ENCODE results near the gene ZC3H12D. TPM values are rescaled to one million over a fixed set of nuclear protein-coding genes. Genes with fewer than 3 reads are reported as not detected.
"Not testable (repeated sequence)": the region's sequence is repeated elsewhere in the genome, so short reads cannot be mapped to it uniquely, and the experiment has no call there.

The ZC3H12D gene
- total RNA-seq, 2 experiments from 2014 or later, result 72.2 to 89.9 TPM

- H3K27ac Mint-ChIP-seq, result peak overlapping the region; percentile 82
Measured at GRCh38 chr6:149500096-149500495, 15.3 kb upstream of the ZC3H12D start.

GRCh38 chr6:149499066-149499465 lies 14.3 kb upstream of the ZC3H12D start:
- intact Hi-C loops (cut with DNase I, micrococcal nuclease), result loop anchor here (5.0 to 10.0 kb wide), 5 partner anchors 162 to 734 kb away; no protein-coding TSS in a partner anchor
- H3K4me1 Mint-ChIP-seq, result peaks cover 85% of the 10 kb centered on the region
- POLR2A ChIA-PET, result no interaction called here
- H3K27me3 Mint-ChIP-seq, result no peaks in the 10 kb centered on the region
- H3K36me3 Mint-ChIP-seq (ENCODE audit: low read depth), result peaks cover 25% of the 10 kb centered on the region
- peak overlapping the region; percentile 76 for H3K27ac Mint-ChIP-seq
- CTCF ChIA-PET, result interaction anchor here (0.6 to 1.9 kb wide), 5 partner anchors 11 to 466 kb away, joined by 3 to 13 read pairs (median 10); partner anchors contain the start of gene ZC3H12D
- ATAC-seq (no peak), DNase-seq (no peak)
- H3K4me3 Mint-ChIP-seq, result no peak overlapping the region
- no peaks in the 10 kb centered on the region for H3K9me3 Mint-ChIP-seq (ENCODE audit: low read depth)

More at GRCh38 chr6:149500096-149500495, 15.3 kb upstream of the ZC3H12D start:
- no peak for DNase-seq
- peaks cover 29% of the 10 kb centered on the region for H3K36me3 Mint-ChIP-seq (ENCODE audit: low read depth)
- peaks cover 79% of the 10 kb centered on the region for H3K4me1 Mint-ChIP-seq
- CTCF ChIA-PET, result interaction anchor here (0.8 to 1.9 kb wide), 3 partner anchors 13 to 17 kb away, joined by 3 to 10 read pairs (median 3); no protein-coding TSS in a partner anchor
- H3K4me3 Mint-ChIP-seq, result no peak overlapping the region
- POLR2A ChIA-PET, result interaction anchor here (0.8 to 1.2 kb wide), 2 partner anchors 11 to 15 kb away, joined by 3 read pairs; partner anchors contain the start of gene ZC3H12D
- peak; percentile 37 for ATAC-seq
- no peaks in the 10 kb centered on the region for H3K27me3 Mint-ChIP-seq
- no peaks in the 10 kb centered on the region for H3K9me3 Mint-ChIP-seq (ENCODE audit: low read depth)
- intact Hi-C loops (cut with DNase I, micrococcal nuclease), result loop anchor here in 1 of 2 experiments (10.0 kb wide), 1 partner anchor 285 kb away; no protein-coding TSS in a partner anchor

- H3K36me3 Mint-ChIP-seq (ENCODE audit: low read depth), result peaks cover 24% of the 10 kb centered on the region
- intact Hi-C loops (cut with DNase I, micrococcal nuclease), result loop anchor here (5.0 to 10.0 kb wide), 5 partner anchors 160 to 733 kb away; no protein-coding TSS in a partner anchor
- DNase-seq, result no peak
- POLR2A ChIA-PET, result no interaction called here
- peak overlapping the region; percentile 57 for H3K4me3 Mint-ChIP-seq
- H3K4me1 Mint-ChIP-seq, result peaks cover 91% of the 10 kb centered on the region
- H3K9me3 Mint-ChIP-seq (ENCODE audit: low read depth), result no peaks in the 10 kb centered on the region
- H3K27ac Mint-ChIP-seq, result peak overlapping the region; percentile 92
- CTCF ChIA-PET, result interaction anchor here (1.4 to 2.8 kb wide), 3 partner anchors 9 to 65 kb away, joined by 6 to 32 read pairs (median 9); no protein-coding TSS in a partner anchor
- no peak for ATAC-seq
- H3K27me3 Mint-ChIP-seq, result no peaks in the 10 kb centered on the region
Measured at GRCh38 chr6:149497365-149497764, 12.6 kb upstream of the ZC3H12D start.

GRCh38 chr6:149496597-149496996 lies 11.8 kb upstream of the ZC3H12D start:
- ChIA-PET POLR2A (interaction anchor here (0.6 to 2.1 kb wide), 4 partner anchors 11 to 357 kb away, joined by 3 to 14 read pairs (median 4); no protein-coding TSS in a partner anchor), CTCF (interaction anchor here (1.3 to 2.8 kb wide), 5 partner anchors 9 to 65 kb away, joined by 3 to 32 read pairs (median 9); no protein-coding TSS in a partner anchor)
- peak; percentile 52 for DNase-seq

GRCh38 chr6:149495349-149496016 lies 10.7 kb upstream of the ZC3H12D start:
- H3K27ac Mint-ChIP-seq, result peak overlapping the region; percentile 92

More at GRCh38 chr6:149496597-149496996, 11.8 kb upstream of the ZC3H12D start:
- H3K27ac Mint-ChIP-seq, result peak overlapping the region; percentile 92
- intact Hi-C loops (cut with DNase I, micrococcal nuclease), result loop anchor here (5.0 to 10.0 kb wide), 5 partner anchors 159 to 732 kb away; no protein-coding TSS in a partner anchor
- peak overlapping the region; percentile 57 for H3K4me3 Mint-ChIP-seq
- H3K9me3 Mint-ChIP-seq (ENCODE audit: low read depth); H3K27me3 Mint-ChIP-seq: not testable (repeated sequence)
- peaks cover 89% of the 10 kb centered on the region for H3K4me1 Mint-ChIP-seq
- H3K36me3 Mint-ChIP-seq (ENCODE audit: low read depth), result peaks cover 22% of the 10 kb centered on the region
- peak; percentile 47 for ATAC-seq

GRCh38 chr6:149494810-149495209 lies 10.0 kb upstream of the ZC3H12D start:
- POLR2A ChIA-PET, result interaction anchor here (0.6 to 2.1 kb wide), 7 partner anchors 9 to 342 kb away, joined by 3 to 14 read pairs (median 3); partner anchors contain the start of gene TAB2
- not testable (repeated sequence) for H3K9me3 Mint-ChIP-seq (ENCODE audit: low read depth); H3K27me3 Mint-ChIP-seq
- CTCF ChIA-PET, result interaction anchor here (0.8 to 2.8 kb wide), 12 partner anchors 8 to 462 kb away, joined by 3 to 32 read pairs (median 4); no protein-coding TSS in a partner anchor
- peaks cover 12% of the 10 kb centered on the region for H3K36me3 Mint-ChIP-seq (ENCODE audit: low read depth)
- peak; percentile 85 for ATAC-seq
- peak; percentile 76 for DNase-seq
- peak overlapping the region; percentile 57 for H3K4me3 Mint-ChIP-seq
- H3K27ac Mint-ChIP-seq, result peak overlapping the region; percentile 92
- intact Hi-C loops (cut with DNase I, micrococcal nuclease), result loop anchor here (1.0 to 10.0 kb wide), 9 partner anchors 10 to 730 kb away; partner anchors contain the start of gene ZC3H12D (in 2 of the 2)
- peaks cover 86% of the 10 kb centered on the region for H3K4me1 Mint-ChIP-seq

More at GRCh38 chr6:149495349-149496016, 10.7 kb upstream of the ZC3H12D start:
- ChIA-PET POLR2A (interaction anchor here (0.6 to 2.1 kb wide), 8 partner anchors 8 to 355 kb away, joined by 3 to 14 read pairs (median 3); partner anchors contain the start of gene TAB2), CTCF (interaction anchor here (0.8 to 2.8 kb wide), 13 partner anchors 7 to 463 kb away, joined by 3 to 32 read pairs (median 4); no protein-coding TSS in a partner anchor)
- ATAC-seq (peak; percentile 24), DNase-seq (peak; percentile 35)
- Mint-ChIP-seq H3K36me3 (ENCODE audit: low read depth) (peaks cover 18% of the 10 kb centered on the region), H3K4me1 (peaks cover 89% of the 10 kb centered on the region), H3K4me3 (peak overlapping the region; percentile 57)
- intact Hi-C loops (cut with DNase I, micrococcal nuclease), result loop anchor here (1.0 to 10.0 kb wide), 9 partner anchors 10 to 731 kb away; partner anchors contain the start of gene ZC3H12D (in 1 of the 2)
- H3K9me3 Mint-ChIP-seq (ENCODE audit: low read depth); H3K27me3 Mint-ChIP-seq: not testable (repeated sequence)

GRCh38 chr6:149493761-149494320 lies 9.0 kb upstream of the ZC3H12D start:
- H3K27ac Mint-ChIP-seq, result peak overlapping the region; percentile 92
- H3K9me3 Mint-ChIP-seq (ENCODE audit: low read depth), result no peaks in the 10 kb centered on the region
- DNase-seq, result no peak
- ChIA-PET POLR2A (interaction anchor here (0.7 to 0.8 kb wide), 2 partner anchors 10 to 11 kb away, joined by 6 to 11 read pairs; no protein-coding TSS in a partner anchor), CTCF (interaction anchor here (1.1 to 1.7 kb wide), 3 partner anchors 9 to 17 kb away, joined by 4 to 5 read pairs (median 5); no protein-coding TSS in a partner anchor)
- H3K27me3 Mint-ChIP-seq, result no peaks in the 10 kb centered on the region
- no peak overlapping the region for H3K4me3 Mint-ChIP-seq
- intact Hi-C loops (cut with DNase I, micrococcal nuclease), result loop anchor here (1.0 to 10.0 kb wide), 5 partner anchors 9 to 729 kb away; partner anchors contain the start of gene ZC3H12D (in 1 of the 2)
- peaks cover 88% of the 10 kb centered on the region for H3K4me1 Mint-ChIP-seq
- H3K36me3 Mint-ChIP-seq (ENCODE audit: low read depth), result peaks cover 12% of the 10 kb centered on the region
- no peak for ATAC-seq

GRCh38 chr6:149492798-149493343 lies 8.1 kb upstream of the ZC3H12D start:
- peaks cover 10% of the 10 kb centered on the region for H3K36me3 Mint-ChIP-seq (ENCODE audit: low read depth)
- H3K4me1 Mint-ChIP-seq, result peaks cover 88% of the 10 kb centered on the region
- CTCF ChIA-PET, result interaction anchor here (0.6 to 1.7 kb wide), 3 partner anchors 16 to 25 kb away, joined by 3 to 4 read pairs (median 3); no protein-coding TSS in a partner anchor
- intact Hi-C loops (cut with DNase I, micrococcal nuclease), result loop anchor here (10.0 kb wide), 3 partner anchors 348 to 728 kb away; no protein-coding TSS in a partner anchor
- peak; percentile 1 for ATAC-seq
- H3K4me3 Mint-ChIP-seq, result no peak overlapping the region
- DNase-seq, result no peak
- H3K27me3 Mint-ChIP-seq, result no peaks in the 10 kb centered on the region
- peak overlapping the region; percentile 92 for H3K27ac Mint-ChIP-seq
- H3K9me3 Mint-ChIP-seq (ENCODE audit: low read depth), result no peaks in the 10 kb centered on the region
- POLR2A ChIA-PET, result no interaction called here

GRCh38 chr6:149489967-149490366 lies 5.2 kb upstream of the ZC3H12D start:
- CTCF ChIA-PET, result interaction anchor here (1.3 to 2.3 kb wide), 2 partner anchors 20 to 27 kb away, joined by 5 to 19 read pairs; no protein-coding TSS in a partner anchor
- Mint-ChIP-seq H3K36me3 (ENCODE audit: low read depth) (peaks cover 2% of the 10 kb centered on the region), H3K27me3 (no peaks in the 10 kb centered on the region), H3K27ac (no peak overlapping the region), H3K4me3 (no peak overlapping the region), H3K9me3 (ENCODE audit: low read depth) (no peaks in the 10 kb centered on the region), H3K4me1 (peaks cover 73% of the 10 kb centered on the region)
- POLR2A ChIA-PET, result no interaction called here
- intact Hi-C loops (cut with DNase I, micrococcal nuclease), result loop anchor here (10.0 kb wide), 3 partner anchors 345 to 725 kb away; no protein-coding TSS in a partner anchor
- ATAC-seq (no peak), DNase-seq (no peak)

- no peak overlapping the region for H3K4me3 Mint-ChIP-seq
- H3K36me3 Mint-ChIP-seq (ENCODE audit: low read depth), result peaks cover 9% of the 10 kb centered on the region
- peak; percentile 18 for ATAC-seq
- ChIA-PET POLR2A (interaction anchor here (1.1 kb wide), 1 partner anchor 11 kb away, joined by 3 read pairs; no protein-coding TSS in a partner anchor), CTCF (interaction anchor here (0.8 to 2.3 kb wide), 5 partner anchors 10 to 57 kb away, joined by 3 to 19 read pairs (median 3); partner anchors contain the start of gene PPIL4)
- intact Hi-C loops (cut with DNase I, micrococcal nuclease), result no loop called here
- H3K9me3 Mint-ChIP-seq (ENCODE audit: low read depth), result no peaks in the 10 kb centered on the region
- peak overlapping the region; percentile 67 for H3K27ac Mint-ChIP-seq
- H3K4me1 Mint-ChIP-seq, result peaks cover 66% of the 10 kb centered on the region
- H3K27me3 Mint-ChIP-seq, result no peaks in the 10 kb centered on the region
- peak; percentile 66 for DNase-seq
Measured at GRCh38 chr6:149488815-149489214, 4.0 kb upstream of the ZC3H12D start.
